Measurements from ENCODE around the gene CD27.
"Not testable (repeated sequence)": the region's sequence is repeated elsewhere in the genome, so short reads cannot be mapped to it uniquely, and the experiment has no call there.

CD27 gene

DNA sequence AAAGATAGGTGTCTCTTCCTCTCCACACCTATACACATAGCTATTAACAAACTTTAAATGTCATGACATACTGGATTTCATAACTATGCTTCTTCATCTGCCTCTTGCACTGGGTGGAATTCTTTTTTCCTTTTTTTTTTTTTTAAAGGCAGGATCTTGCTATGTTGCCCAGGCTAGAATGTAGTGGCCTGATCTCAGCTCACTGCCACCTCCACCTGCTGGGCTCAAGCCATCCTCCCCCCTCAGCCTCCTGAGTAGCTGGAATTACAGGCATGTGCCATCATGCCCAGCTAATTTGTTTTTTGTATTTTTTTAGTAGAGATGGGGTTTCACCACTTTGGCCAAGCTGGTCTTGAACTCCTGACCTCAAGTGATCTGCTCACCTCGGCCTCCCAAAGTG, 43.5 kb downstream of the CD27 start:
- DNase-seq (ENCODE audit: low spot score), result no peak

- DNase-seq (ENCODE audit: low spot score), result no peak
These were observed 44.7 kb downstream of the CD27 start for GRCh38 chr12:6489449-6489848.

GRCh38 chr12:6490673-6491072, 45.9 kb downstream of the CD27 start:
- DNase-seq (ENCODE audit: low spot score), result not testable (repeated sequence)

DNA sequence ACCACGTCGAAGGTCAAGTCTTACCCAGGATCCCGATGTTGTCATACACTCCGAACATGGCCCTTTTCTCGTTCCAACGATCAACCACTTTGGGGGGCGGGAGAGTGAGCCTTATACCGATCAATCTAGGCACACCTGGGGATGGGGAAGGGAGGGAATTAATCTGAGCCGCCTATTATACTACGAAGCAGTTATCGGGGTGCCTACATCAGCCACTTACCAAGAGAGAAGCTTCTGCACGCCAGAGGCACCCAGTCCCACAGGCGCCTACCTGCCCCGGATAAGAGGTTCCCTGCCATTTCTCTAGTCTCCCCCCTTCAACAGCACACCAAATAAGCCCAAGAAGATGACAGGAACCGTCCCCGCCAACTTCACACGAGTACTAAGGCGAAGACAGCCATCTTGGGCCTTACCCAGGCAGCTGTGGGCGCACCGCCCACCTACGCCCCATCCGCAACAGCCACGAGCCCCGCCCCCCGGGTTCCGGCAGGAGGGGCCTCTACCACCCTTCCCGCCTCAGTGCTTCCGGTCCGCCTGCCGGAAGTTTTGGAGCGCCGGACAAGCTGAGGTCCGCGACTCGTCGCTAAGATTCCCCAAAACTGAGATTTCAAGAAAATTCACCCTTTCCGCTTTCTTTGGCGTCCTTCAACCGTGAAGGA, 48.2 kb downstream of the CD27 start, which contains the start of gene MRPL51:
TSS of gene MRPL51 (minus strand) at position 425 of the 659 bp plus-strand sequence. CDS start at position 299, 126 bp downstream.
- DNase-seq (ENCODE audit: low spot score), result peak; percentile 95

GRCh38 chr12:6493497-6494257, 48.9 kb downstream of the CD27 start, which contains the start of gene NCAPD2:
NCAPD2 (plus strand) TSS chr12:6494102; CDS start chr12:6495099, 997 bp downstream.
- DNase-seq (ENCODE audit: low spot score), result peak; percentile 97

DNA sequence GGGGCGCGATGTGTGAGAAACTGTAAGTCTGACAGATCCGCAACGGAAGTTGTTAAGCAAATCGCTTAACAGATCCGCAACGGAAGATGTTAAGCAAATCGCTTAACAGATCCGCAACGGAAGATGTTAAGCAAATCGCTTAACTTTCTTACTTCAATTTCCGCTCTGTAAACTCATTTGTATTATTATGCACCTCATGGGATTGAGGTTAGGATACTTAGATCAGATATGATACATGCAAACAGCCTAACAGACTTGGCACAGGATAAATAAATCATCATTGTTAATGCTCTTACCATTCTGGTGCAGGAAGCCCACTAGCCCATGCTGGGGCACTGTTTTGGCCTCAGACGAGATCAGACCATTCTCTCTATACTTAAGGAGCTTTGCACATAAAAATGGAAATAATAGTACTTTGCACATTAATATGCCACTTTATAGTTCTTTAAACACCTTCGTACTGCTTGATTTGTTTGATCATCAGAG, 49.5 kb downstream of the CD27 start:
- DNase-seq (ENCODE audit: low spot score), result peak; percentile 37

- no peak for DNase-seq (ENCODE audit: low spot score)
These were observed 50.2 kb downstream of the CD27 start for GRCh38 chr12:6494968-6495367.

DNA sequence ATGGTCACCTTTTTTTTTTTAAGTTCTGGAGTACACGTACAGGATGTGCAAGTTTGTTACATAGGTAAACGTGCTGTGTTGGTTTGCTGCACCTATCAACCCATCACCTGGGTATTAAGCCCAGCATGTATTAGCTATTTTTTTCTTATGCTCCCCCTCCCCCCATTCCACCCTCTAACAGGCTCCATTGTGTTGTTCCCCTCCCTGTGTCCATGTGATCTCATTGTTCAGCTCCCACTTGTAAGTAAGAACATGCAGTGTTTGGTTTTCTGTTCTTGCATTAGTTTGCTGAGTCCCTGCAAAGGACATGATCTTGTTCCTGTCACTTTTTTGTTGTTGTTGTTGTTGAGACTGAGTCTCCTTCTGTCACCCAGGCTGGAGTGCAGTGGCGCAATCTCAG, 52.5 kb downstream of the CD27 start:
- DNase-seq (ENCODE audit: low spot score), result not testable (repeated sequence)

- no peak for DNase-seq (ENCODE audit: low spot score)
These were observed 55.7 kb downstream of the CD27 start for GRCh38 chr12:6500466-6500865.

Data from kidney tubule cell (primary cell).